ENCODE data around the gene ARPC5.
"Not testable (repeated sequence)": the region's sequence is repeated elsewhere in the genome, so short reads cannot be mapped to it uniquely, and the experiment has no call there.

The ARPC5 gene

DNA sequence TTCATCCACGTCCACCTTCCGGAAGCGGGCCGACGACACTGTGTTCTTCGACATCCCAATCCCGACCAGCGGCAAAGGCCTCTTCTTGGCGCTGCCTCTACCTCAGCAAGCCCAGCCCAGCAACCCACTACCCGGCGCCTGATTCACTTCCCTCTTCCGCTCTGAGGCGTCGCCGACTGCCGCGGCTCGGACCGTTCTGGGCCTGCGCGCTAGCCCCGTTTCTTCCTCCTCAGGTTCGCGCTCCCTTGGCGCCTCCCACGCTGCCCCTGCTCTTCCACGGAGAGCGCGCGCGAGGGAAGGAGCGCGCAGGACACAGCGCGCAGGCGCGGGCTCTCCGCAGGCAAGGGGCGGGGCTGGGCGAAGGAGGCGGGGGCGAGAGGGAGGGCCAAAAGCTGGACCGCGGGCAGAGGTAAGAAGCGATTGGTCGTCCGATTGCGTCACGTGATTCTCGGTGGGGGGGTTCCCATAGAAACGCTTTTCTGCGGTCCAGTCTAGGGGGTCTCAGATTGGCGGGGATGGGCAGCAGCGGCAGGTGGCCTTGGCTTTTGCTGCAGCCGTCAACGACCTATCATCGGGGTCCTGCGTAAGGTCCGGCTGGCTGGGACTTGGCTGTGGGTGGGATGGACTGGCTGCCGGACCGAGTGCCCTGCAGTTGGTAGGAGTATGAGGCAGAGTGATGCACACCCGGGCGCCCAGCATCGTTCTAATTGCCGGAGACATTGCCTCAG lies at the start of gene ARPC5:
Gene ARPC5 (minus strand): TSS at position 178 of the 728 bp plus-strand sequence. CDS start 124 bp downstream, at position 54.
- DNase-seq (ENCODE audit: low spot score), result peak; percentile 99

- DNase-seq (ENCODE audit: low spot score), result peak; percentile 65
Measured at GRCh38 chr1:183685112-183685713, 49.6 kb upstream of the ARPC5 start.

DNA sequence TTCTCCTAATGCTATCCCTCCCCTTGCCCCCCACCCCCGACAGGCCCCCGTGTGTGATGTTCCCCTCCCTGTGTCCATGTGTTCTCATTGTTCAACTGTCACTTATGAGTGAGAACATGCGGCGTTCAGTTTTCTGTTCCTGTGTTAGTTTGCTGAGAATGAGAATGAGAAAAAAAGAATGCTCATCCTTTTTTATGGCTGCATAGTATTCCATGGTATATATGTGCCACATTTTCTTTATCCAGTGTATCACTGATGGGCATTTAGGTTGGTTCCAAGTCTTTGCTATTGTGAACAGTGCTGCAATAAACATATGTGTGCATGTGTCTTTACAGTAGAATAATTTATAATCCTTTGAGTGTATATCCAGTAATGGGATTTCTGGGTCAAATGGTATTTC lies 43.8 kb upstream of the ARPC5 start:
- not testable (repeated sequence) for DNase-seq (ENCODE audit: low spot score)

DNA sequence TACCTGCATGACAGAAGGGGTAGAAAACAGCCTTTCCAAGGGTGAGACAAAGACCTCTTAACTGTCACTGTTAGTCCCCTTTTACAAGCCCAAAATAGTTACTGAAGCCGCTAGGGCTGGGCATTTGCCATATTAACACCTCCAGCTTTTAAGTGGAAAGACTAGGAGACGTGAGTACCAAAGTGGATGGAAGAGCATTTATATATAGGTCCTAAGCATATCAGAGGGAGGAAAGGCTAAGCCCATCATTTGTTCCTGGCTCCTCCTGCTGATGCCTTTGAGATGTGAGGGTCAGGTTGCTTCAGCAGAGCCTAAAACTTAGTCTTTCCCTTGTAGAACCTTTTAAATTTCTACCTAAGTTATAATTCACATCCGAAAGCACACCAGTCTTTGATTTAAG lies 43.2 kb upstream of the ARPC5 start:
- no peak for DNase-seq (ENCODE audit: low spot score)

GRCh38 chr1:183676586-183677189 lies 41.1 kb upstream of the ARPC5 start:
- no peak for DNase-seq (ENCODE audit: low spot score)

- DNase-seq (ENCODE audit: low spot score), result no peak
Measured at GRCh38 chr1:183675883-183676585, 40.5 kb upstream of the ARPC5 start.

- no peak for DNase-seq (ENCODE audit: low spot score)
Measured at GRCh38 chr1:183675381-183675780, 39.8 kb upstream of the ARPC5 start.

DNA sequence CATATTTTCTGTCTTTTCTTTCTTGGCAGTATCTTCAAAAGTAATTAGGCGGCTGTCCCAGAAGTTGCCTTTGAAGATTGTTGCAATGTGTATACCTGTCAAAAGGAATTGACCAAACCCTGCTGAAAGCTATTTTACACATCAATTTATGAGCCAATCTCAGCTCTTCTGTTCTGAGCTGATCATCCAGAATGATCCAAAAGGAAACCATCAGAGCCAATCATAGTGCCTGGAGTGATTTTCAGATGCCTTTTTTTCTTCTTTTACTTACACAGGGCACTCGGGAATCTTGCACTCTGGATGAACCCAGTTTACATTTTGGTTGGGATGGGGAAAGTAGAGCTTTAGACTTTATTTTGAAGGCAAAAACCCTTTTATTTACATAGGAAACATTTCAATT lies 39.3 kb upstream of the ARPC5 start:
- no peak for DNase-seq (ENCODE audit: low spot score)

GRCh38 chr1:183674339-183674738 lies 38.8 kb upstream of the ARPC5 start:
- peak; percentile 42 for DNase-seq (ENCODE audit: low spot score)

DNA sequence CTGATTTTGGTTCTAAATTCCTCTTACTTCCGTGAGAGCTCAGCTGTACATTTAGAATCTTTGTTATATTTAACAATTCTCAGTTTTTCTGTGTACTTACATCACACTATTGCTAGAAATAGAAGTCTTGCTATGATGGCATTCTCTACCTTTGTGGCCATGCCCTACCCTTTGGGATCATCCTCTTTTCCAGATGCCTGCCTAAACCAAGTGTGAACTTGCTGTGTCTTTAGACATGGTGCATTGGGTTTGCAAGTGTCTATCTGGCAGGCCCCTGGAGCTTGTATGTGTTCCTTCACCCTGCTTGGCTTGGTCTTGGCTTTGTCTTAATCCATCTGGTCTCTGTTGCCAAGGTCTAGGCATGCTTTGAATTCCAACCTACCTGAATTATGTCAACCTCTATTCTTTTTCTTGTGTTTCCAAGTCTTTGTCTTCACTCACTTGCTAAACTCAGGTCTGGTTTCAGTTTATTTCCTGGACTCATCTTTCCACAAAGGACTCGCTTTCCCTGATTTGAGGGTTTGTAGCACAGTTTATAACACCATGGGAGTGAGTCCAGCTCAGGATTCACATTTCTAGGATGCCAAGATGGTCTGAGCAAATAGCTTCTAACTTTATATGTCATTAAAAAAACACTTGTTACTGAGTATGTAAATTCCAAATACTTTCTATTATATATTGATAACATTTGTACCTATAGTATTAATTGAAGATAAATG lies 38.2 kb upstream of the ARPC5 start:
- DNase-seq (ENCODE audit: low spot score), result no peak

DNA sequence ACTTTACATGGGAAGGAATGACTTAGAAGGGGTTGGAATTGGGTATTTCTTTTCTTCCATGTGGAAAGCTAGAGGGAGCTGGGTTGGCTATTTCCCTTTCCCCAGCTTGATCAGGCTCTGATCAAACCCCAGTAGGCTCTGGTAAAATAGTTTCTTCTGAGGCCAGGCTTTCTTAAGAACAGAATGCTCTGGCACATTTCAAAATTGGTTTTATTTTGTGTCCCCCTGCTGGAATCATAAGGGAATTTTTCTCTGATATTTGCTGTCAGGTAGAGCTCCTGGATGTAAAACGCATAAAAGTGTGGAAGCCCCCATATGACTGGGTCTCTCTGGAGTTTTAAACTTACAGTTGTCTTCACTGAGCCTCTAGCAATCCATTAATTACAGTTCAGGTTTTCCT lies 34.6 kb upstream of the ARPC5 start:
- DNase-seq (ENCODE audit: low spot score), result no peak

GRCh38 chr1:183656355-183656754 lies 20.8 kb upstream of the ARPC5 start:
- DNase-seq (ENCODE audit: low spot score), result no peak

GRCh38 chr1:183655562-183656075 lies 20.0 kb upstream of the ARPC5 start:
- peak; percentile 93 for DNase-seq (ENCODE audit: low spot score)

- DNase-seq (ENCODE audit: low spot score), result no peak
Measured at GRCh38 chr1:183654706-183655105, 19.1 kb upstream of the ARPC5 start.

- DNase-seq (ENCODE audit: low spot score), result no peak
Measured at GRCh38 chr1:183653876-183654451, 18.4 kb upstream of the ARPC5 start.

GRCh38 chr1:183653462-183653794 lies 17.8 kb upstream of the ARPC5 start:
- no peak for DNase-seq (ENCODE audit: low spot score)

DNA sequence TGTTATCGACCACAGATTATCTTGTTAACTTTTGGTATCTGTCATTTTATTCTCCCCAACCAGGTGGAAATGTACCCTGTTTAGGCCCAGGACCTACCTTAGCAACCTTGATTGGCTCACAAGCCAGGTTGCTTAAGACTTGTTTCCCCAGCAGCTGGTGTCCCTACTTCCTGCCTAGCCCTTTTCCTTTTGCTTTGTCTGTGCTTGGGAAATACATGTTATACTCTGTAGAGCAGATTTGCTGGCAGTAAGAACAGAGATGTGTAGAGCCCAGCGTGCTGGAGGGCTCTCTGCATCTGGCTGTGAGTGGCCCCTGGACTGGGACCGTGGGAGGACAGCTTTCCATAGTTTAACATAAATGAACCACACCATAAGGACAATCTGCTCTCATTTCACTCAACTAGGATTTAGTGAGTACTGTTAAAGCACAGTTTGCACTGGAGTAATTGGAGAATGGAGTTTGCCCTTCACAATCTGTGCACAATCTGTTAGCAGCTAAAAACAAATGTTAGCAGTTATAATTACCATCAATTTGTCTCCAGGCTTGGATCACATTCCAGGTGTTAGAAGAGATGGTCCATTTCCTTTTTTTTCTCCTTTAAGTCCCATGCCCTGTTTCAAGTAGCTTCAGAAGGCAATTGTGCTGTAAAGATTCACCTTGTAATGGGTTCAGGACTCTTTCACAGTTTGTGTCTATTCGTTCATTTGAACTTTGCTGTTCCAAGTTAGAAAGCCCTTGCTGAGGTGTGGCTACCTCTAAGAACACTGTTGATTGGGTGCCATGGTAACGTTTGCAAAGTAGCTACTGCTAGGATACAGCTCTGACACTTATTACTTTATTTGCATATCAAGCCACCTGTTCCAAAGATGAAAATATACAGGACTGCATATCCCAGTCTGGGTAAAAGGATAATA lies 17.2 kb upstream of the ARPC5 start, which contains the start of gene APOBEC4:
Gene APOBEC4 (minus strand): TSS at position 770 of the 915 bp plus-strand sequence. CDS start 4,535 bp downstream, outside the sequence.
- DNase-seq (ENCODE audit: low spot score), result no peak

GRCh38 chr1:183652107-183652506 lies 16.5 kb upstream of the ARPC5 start:
- no peak for DNase-seq (ENCODE audit: low spot score)

DNA sequence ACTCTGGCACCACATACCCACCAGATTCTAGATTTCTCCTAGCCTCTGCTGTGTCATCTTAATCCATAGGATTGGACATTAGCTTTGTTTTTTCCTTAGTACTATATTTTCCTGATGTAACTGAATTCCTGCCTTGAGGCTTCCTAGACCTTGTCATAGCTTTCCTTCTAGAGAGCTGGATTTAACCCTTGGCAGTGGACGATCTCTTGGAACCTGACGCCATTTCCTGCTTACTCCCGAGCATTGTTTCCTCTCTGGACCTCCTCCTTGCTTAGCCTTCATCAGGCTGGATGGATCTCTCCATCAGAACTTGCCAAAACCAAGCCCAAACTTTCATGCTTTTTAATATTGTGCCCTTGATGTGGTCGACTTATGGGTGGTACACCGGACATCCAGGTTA lies 16.0 kb upstream of the ARPC5 start:
- no peak for DNase-seq (ENCODE audit: low spot score)

DNA sequence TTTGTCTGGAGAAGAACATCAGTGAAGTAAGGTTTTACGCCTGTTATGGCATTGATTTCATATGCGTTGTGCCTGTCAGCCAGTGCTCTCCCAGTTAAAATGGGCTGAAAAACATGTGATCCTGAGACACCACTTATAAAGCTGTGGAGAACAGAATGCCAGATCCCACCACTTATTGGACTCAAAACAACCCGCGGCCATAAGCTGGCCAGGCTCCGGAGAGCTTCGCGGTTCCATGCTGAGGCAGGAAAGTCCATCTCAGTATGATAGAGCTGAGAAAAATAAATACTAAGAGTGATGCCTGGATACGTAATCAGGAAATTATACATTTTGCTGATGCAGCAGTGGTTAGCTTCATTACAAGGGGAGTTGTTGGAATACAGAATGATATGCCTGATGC lies 12.5 kb upstream of the ARPC5 start:
- DNase-seq (ENCODE audit: low spot score), result no peak

All from pons (tissue), 1 donor.